HepG2 (cell line): Measurements from ENCODE around the gene NSMCE1. TPM values are rescaled to one million over a fixed set of nuclear protein-coding genes. Genes with fewer than 3 reads are reported as not detected.
A peak's percentile ranks its signal among the peaks of the same experiment; 100 is the strongest.

Experiments used
- ARNT ChIP-seq: fragments of 450-650 bp; IDR thresholded peaks from 2 replicates; pipeline ENCODE4 v1.6.1; 2017
- CC2D1A ChIP-seq: sonication (generic); formaldehyde crosslinking; IDR thresholded peaks from 2 replicates; pipeline ENCODE4 v1.8.1; 2023; ENCODE audit warnings: mild to moderate bottlenecking, missing genetic modification reagents
- CREB3 ChIP-seq: sonication (generic); formaldehyde crosslinking; IDR thresholded peaks from 2 replicates; pipeline ENCODE4 v1.5.0; 2020; ENCODE audit warnings: missing genetic modification reagents
- HOXD1 ChIP-seq: sonication (generic); formaldehyde crosslinking; IDR thresholded peaks from 2 replicates; pipeline ENCODE4 v1.5.0; 2020; ENCODE audit warnings: missing genetic modification reagents
- MTF2 ChIP-seq: sonication (generic); formaldehyde crosslinking; IDR thresholded peaks from 2 replicates; pipeline ENCODE4 v1.5.0; 2020; ENCODE audit warnings: missing genetic modification reagents, borderline replicate concordance
- NFE2L2 ChIP-seq: fragments of 150-350 bp; IDR thresholded peaks from 2 replicates; pipeline ENCODE4 v1.6.1; 2014; ENCODE audit warnings: low read length
- REXO4 ChIP-seq: sonication (generic); formaldehyde crosslinking; IDR thresholded peaks from 2 replicates; pipeline ENCODE4 v1.8.0; 2022; ENCODE audit warnings: missing genetic modification reagents, mild to moderate bottlenecking, borderline replicate concordance
- RFX5 ChIP-seq: IDR thresholded peaks from 2 replicates; pipeline ENCODE4 v1.6.1; 2011; ENCODE audit warnings: low read depth, low read length, improper control_type of control experiment
- SALL1 ChIP-seq: sonication (generic); formaldehyde crosslinking; IDR thresholded peaks from 2 replicates; pipeline ENCODE4 v1.8.0; 2022; ENCODE audit warnings: mild to moderate bottlenecking, missing genetic modification reagents
- SAP130 ChIP-seq: IDR thresholded peaks from 2 replicates; pipeline ENCODE4 v1.6.1; 2016; ENCODE audit warnings: low read depth
- TP53 ChIP-seq: sonication (generic); formaldehyde crosslinking; conservative IDR thresholded peaks from 2 replicates; pipeline ENCODE4 v1.4.0; 2020; ENCODE audit warnings: missing genetic modification reagents
- ZNF180 ChIP-seq: sonication (generic); formaldehyde crosslinking; IDR thresholded peaks from 2 replicates; pipeline ENCODE4 v1.4.0; 2020; ENCODE audit warnings: low read depth, missing genetic modification reagents, borderline replicate concordance
- ZNF275 ChIP-seq: sonication (generic); formaldehyde crosslinking; IDR thresholded peaks from 2 replicates; pipeline ENCODE4 v1.8.0; 2022; ENCODE audit warnings: missing genetic modification reagents, mild to moderate bottlenecking, inconsistent platforms, borderline replicate concordance
- ZNF446 ChIP-seq: sonication (generic); formaldehyde crosslinking; IDR thresholded peaks from 2 replicates; pipeline ENCODE4 v1.5.0; 2020; ENCODE audit warnings: mild to moderate bottlenecking, missing genetic modification reagents
- ZNF468 ChIP-seq: sonication (generic); formaldehyde crosslinking; IDR thresholded peaks from 2 replicates; pipeline ENCODE4 v1.8.0; 2022; ENCODE audit warnings: mild to moderate bottlenecking, moderate library complexity, missing genetic modification reagents
- ZNF672 ChIP-seq: sonication (generic); formaldehyde crosslinking; IDR thresholded peaks from 2 replicates; pipeline ENCODE4 v1.8.1; 2022; ENCODE audit warnings: missing genetic modification reagents
- ZNF839 ChIP-seq: sonication (generic); formaldehyde crosslinking; IDR thresholded peaks from 2 replicates; pipeline ENCODE4 v1.4.0; 2020; ENCODE audit warnings: missing genetic modification reagents, mild to moderate bottlenecking, borderline replicate concordance
- ZNF891 ChIP-seq: sonication (generic); formaldehyde crosslinking; IDR thresholded peaks from 2 replicates; pipeline ENCODE4 v1.5.0; 2020; ENCODE audit warnings: mild to moderate bottlenecking, missing genetic modification reagents
- polyA plus RNA-seq, 8 experiments: library from polyadenylated mRNA; depleted of rRNA in 3 of 8; stranded (reverse) in 7 of 8; unstranded in 1 of 8; fragments of >200 nt; fragmentation: Illumina TruSeq in 4 of 8; extraction: Trizol in 4 of 8; gene quantifications; 2 replicates each; pipeline versions ENCODE4 v1.2.1 to v1.2.3, GENCODE V29; 2011 to 2016; ENCODE audit warnings: low read depth in 4 of 8, missing spikeins in 1 of 8, mixed read lengths in 1 of 8; ENCODE audit not compliant: insufficient read depth in 1 of 8
- total RNA-seq, 5 experiments: library from RNA; depleted of rRNA; stranded (reverse); fragments of >200 nt; fragmentation: Illumina TruSeq; extraction: Trizol; gene quantifications; 2 replicates each; pipeline ENCODE4 v1.2.3, GENCODE V29; 2016; ENCODE audit warnings: low read depth in 1 of 5
- TF ChIP-seq, protein P1 (sequence below): sonication (generic); formaldehyde crosslinking; IDR thresholded peaks from 2 replicates; pipeline ENCODE4 v1.5.0; 2020; ENCODE audit warnings: mild to moderate bottlenecking, missing genetic modification reagents
- TF ChIP-seq, protein P2 (sequence below): sonication (generic); formaldehyde crosslinking; IDR thresholded peaks from 2 replicates; pipeline ENCODE4 v1.5.0; 2020; ENCODE audit warnings: missing genetic modification reagents, mild to moderate bottlenecking, borderline replicate concordance
- TF ChIP-seq, protein P3 (sequence below): sonication (generic); formaldehyde crosslinking; IDR thresholded peaks from 2 replicates; pipeline ENCODE4 v1.5.1; 2020; ENCODE audit warnings: mild to moderate bottlenecking, missing genetic modification reagents

NSMCE1 gene
- total and polyA plus RNA-seq, 2 of the 13 experiments (the other 11 are each of a cell fraction or from before 2014, with no cell fraction given): 42.7 to 52.9 TPM

DNA sequence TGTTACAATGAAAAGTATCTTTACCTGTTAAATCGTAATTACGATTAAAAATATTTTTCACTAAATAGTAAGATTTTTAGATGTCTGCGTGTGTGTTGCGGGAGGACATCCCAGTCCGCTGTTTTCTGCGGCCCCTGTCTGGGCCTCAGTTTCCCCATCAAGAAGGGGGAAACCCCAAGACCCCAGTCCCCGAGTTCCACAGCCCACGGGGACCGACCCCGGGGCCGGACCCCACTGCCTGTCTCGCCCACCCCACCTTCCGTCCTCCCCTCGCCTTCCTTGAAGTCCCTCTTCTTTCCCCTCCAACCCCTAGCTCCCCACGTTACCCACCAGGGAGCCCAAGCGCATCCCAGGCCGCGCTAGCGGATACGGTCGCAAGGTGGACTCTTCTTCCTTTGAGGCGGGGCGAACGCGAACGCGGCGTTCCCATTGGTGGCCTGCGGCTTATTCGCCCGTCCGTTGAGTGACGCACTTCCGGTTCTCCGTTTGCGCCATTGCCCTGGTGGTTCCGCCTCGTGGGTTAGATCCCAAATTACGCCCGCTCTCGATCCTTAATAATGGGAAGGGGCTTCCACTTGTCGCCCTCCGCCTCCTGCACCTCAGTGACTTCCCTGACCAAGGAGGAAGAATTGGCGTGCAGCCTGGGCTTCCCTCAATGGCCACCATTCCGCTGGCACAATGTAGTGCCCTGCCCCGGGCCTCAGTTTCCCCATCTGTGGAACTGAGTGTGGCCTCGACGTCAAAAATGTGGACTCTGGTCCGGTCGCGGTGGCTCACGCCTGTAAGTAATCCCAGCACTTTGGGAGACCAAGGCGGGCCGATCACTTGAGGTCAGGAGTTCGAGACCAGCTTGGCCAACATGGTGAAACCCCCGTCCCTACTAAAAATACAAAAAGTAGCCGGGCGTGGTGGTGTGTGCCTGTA lies at the start of gene NSMCE1 (continued):
- TF ChIP-seq, protein P1, sequence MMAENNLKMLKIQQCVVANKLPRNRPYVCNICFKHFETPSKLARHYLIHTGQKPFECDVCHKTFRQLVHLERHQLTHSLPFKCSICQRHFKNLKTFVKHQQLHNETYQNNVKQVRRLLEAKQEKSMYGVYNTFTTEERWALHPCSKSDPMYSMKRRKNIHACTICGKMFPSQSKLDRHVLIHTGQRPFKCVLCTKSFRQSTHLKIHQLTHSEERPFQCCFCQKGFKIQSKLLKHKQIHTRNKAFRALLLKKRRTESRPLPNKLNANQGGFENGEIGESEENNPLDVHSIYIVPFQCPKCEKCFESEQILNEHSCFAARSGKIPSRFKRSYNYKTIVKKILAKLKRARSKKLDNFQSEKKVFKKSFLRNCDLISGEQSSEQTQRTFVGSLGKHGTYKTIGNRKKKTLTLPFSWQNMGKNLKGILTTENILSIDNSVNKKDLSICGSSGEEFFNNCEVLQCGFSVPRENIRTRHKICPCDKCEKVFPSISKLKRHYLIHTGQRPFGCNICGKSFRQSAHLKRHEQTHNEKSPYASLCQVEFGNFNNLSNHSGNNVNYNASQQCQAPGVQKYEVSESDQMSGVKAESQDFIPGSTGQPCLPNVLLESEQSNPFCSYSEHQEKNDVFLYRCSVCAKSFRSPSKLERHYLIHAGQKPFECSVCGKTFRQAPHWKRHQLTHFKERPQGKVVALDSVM (CRISPR knock-in tag): no peak
- no peak; the same call in 1 of the 2 replicates for TF ChIP-seq RFX5
- no peak for TF ChIP-seq ZNF468
- no peak for TF ChIP-seq CREB3 (CRISPR knock-in tag)
- TF ChIP-seq ZNF891: peak; percentile 87; the same call in 1 of the 2 replicates
- peak; percentile 66; the same call in 1 of the 2 replicates for TF ChIP-seq ZNF180
- TF ChIP-seq, protein P2, sequence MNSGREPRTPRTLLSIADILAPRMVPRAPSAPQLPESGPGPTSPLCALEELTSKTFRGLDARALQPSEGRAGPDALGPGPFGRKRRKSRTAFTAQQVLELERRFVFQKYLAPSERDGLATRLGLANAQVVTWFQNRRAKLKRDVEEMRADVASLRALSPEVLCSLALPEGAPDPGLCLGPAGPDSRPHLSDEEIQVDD: 0 out of 2 replicates have a peak, but pooled peaks have one; percentile 24
- TF ChIP-seq, protein P3, sequence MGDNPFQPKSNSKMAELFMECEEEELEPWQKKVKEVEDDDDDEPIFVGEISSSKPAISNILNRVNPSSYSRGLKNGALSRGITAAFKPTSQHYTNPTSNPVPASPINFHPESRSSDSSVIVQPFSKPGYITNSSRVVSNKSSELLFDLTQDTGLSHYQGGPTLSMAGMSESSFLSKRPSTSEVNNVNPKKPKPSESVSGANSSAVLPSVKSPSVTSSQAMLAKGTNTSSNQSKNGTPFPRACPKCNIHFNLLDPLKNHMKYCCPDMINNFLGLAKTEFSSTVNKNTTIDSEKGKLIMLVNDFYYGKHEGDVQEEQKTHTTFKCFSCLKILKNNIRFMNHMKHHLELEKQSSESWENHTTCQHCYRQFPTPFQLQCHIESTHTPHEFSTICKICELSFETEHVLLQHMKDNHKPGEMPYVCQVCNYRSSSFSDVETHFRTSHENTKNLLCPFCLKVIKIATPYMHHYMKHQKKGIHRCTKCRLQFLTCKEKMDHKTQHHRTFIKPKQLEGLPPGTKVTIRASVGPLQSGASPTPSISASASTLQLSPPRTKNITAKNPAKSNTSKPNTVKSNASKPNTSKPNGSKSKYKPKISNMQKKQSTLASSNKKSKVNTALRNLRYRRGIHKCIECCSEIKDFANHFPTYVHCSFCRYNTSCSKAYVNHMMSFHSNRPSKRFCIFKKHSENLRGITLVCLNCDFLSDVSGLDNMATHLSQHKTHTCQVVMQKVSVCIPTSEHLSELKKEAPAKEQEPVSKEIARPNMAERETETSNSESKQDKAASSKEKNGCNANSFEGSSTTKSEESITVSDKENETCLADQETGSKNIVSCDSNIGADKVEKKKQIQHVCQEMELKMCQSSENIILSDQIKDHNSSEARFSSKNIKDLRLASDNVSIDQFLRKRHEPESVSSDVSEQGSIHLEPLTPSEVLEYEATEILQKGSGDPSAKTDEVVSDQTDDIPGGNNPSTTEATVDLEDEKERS (CRISPR knock-in tag): peak; percentile 37; the same call in 1 of the 2 replicates
- peak; percentile 69 for TF ChIP-seq ZNF275 (CRISPR knock-in tag)
- TF ChIP-seq SAP130 (CRISPR knock-in tag): peak; percentile 85
- TF ChIP-seq ZNF839 (CRISPR knock-in tag): 0 out of 2 replicates have a peak, but pooled peaks have one; percentile 28
- no peak for TF ChIP-seq ARNT
- peak; percentile 69 for TF ChIP-seq HOXD1
- TF ChIP-seq CC2D1A (CRISPR knock-in tag): no peak
- 0 out of 2 replicates have a peak, but pooled peaks have one; percentile 73 for TF ChIP-seq REXO4 (CRISPR knock-in tag)
- TF ChIP-seq MTF2 (CRISPR knock-in tag): peak; percentile 40; the same call in 1 of the 2 replicates
- peak; percentile 76; the same call in 1 of the 2 replicates for TF ChIP-seq TP53 (CRISPR knock-in tag)
- no peak for TF ChIP-seq NFE2L2
- peak; percentile 87; the same call in 1 of the 2 replicates for TF ChIP-seq ZNF672 (CRISPR knock-in tag)
- 0 out of 2 replicates have a peak, but pooled peaks have one; percentile 11 for TF ChIP-seq ZNF446 (CRISPR knock-in tag)
- TF ChIP-seq SALL1 (CRISPR knock-in tag): peak; percentile 90
